ENCODE measurements around the gene GAB2. TPM values are rescaled to one million over a fixed set of nuclear protein-coding genes. Genes with fewer than 3 reads are reported as not detected.
A peak's percentile ranks its signal among the peaks of the same experiment; 100 is the strongest.

Gene GAB2
- total and polyA plus RNA-seq, 9 donors: 30.9 to 64.6 (median 42.9) TPM

- Histone ChIP-seq H3K27me3 (no peaks in the 10 kb centered on the region), H3K4me1 (ENCODE audit: insufficient read depth) (no peaks in the 10 kb centered on the region), H3K4me3 (no peak overlapping the region), H3K36me3 (no peaks in the 10 kb centered on the region), H3K9me3 (no peaks in the 10 kb centered on the region), H3K27ac (no peak overlapping the region)
- DNase-seq: no peak
- TF ChIP-seq POLR2A (IDR thresholded peaks at IDR 0.05): no peak
- TF ChIP-seq CTCF (IDR thresholded peaks at IDR 0.05): no peak
- TF ChIP-seq EP300 (IDR thresholded peaks at IDR 0.05): no peak
- WGBS, 3 donors: 26 to 48% (median 29%) methylated on average over 4 of the region's 4 CpGs
- intact Hi-C loops (cut with DNase I): no loop called here
These were observed 24.3 kb upstream of the GAB2 start for GRCh38 chr11:78441956-78442355.

- no peaks in the 10 kb centered on the region for H3K4me1 ChIP-seq (ENCODE audit: insufficient read depth)
- no peak overlapping the region for H3K4me3 ChIP-seq
- no peaks in the 10 kb centered on the region for H3K27me3 ChIP-seq
- no peak for DNase-seq
- intact Hi-C loops (cut with DNase I): no loop called here
- no peaks in the 10 kb centered on the region for H3K36me3 ChIP-seq
- WGBS, 3 donors: 75 to 78% (median 76%) methylated on average over 5 of the region's 5 CpGs
- H3K9me3 ChIP-seq: no peaks in the 10 kb centered on the region
- no peak for TF ChIP-seq POLR2A (IDR thresholded peaks at IDR 0.05)
- TF ChIP-seq CTCF (IDR thresholded peaks at IDR 0.05): no peak
- no peak for TF ChIP-seq EP300 (IDR thresholded peaks at IDR 0.05)
- H3K27ac ChIP-seq: no peak overlapping the region
These were observed 20.8 kb upstream of the GAB2 start for GRCh38 chr11:78438298-78438975.

- 75 to 92% (median 84%) methylated on average over 1 of the region's 1 CpG for WGBS, 3 donors
- H3K36me3 ChIP-seq: no peaks in the 10 kb centered on the region
- no peaks in the 10 kb centered on the region for H3K4me1 ChIP-seq (ENCODE audit: insufficient read depth)
- H3K9me3 ChIP-seq: no peaks in the 10 kb centered on the region
- no peak overlapping the region for H3K27ac ChIP-seq
- no peak overlapping the region for H3K4me3 ChIP-seq
- TF ChIP-seq CTCF (IDR thresholded peaks at IDR 0.05): no peak
- TF ChIP-seq EP300 (IDR thresholded peaks at IDR 0.05): no peak
- TF ChIP-seq POLR2A (IDR thresholded peaks at IDR 0.05): no peak
- no peaks in the 10 kb centered on the region for H3K27me3 ChIP-seq
- intact Hi-C loops (cut with DNase I): no loop called here
- DNase-seq: no peak
These were observed 15.3 kb upstream of the GAB2 start for GRCh38 chr11:78432956-78433355.

GRCh38 chr11:78432058-78432515 lies 14.5 kb upstream of the GAB2 start:
- no peak for DNase-seq
- TF ChIP-seq CTCF (IDR thresholded peaks at IDR 0.05) (peak in 1 of 3 donors; percentile 12), POLR2A (IDR thresholded peaks at IDR 0.05) (no peak)
- no peak overlapping the region for H3K27ac ChIP-seq
- intact Hi-C loops (cut with DNase I): no loop called here
- WGBS, 3 donors: 72 to 82% (median 79%) methylated on average over 4 of the region's 4 CpGs
- H3K4me1 ChIP-seq (ENCODE audit: insufficient read depth): no peaks in the 10 kb centered on the region
- H3K9me3 ChIP-seq: no peaks in the 10 kb centered on the region
- no peak overlapping the region for H3K4me3 ChIP-seq
- H3K36me3 ChIP-seq: no peaks in the 10 kb centered on the region
- H3K27me3 ChIP-seq: no peaks in the 10 kb centered on the region
